ENCODE measurements around the gene RAPGEF6.
"Not testable (repeated sequence)": the region's sequence is repeated elsewhere in the genome, so short reads cannot be mapped to it uniquely, and the experiment has no call there.

Gene RAPGEF6

GRCh38 chr5:131387255-131387654, 247.8 kb downstream of the RAPGEF6 start:
- DNase-seq (ENCODE audit: low read depth, low spot score) = no peak

- DNase-seq (ENCODE audit: low read depth, low spot score) = no peak
Observed at GRCh38 chr5:131386779-131387178, 248.2 kb downstream of the RAPGEF6 start.

DNA sequence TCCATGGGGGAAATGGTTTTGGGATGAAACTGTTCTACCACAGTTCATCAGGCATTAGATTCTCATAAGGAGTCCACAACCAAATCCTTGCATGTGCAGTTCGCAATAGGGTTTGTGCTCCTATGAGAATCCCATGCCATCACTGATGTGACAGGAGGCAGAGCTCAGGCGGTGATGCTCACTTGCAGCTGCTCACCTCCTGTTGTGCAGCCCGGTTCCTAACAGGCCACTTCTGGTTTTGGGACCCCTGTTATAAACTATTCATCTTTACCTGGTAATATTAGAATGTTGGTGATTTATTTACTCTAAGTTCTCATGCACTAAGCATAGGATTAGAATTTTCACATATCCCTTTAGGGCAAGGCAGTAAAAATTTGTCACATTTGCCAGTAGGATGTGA, 248.9 kb downstream of the RAPGEF6 start:
- no peak for DNase-seq (ENCODE audit: low read depth, low spot score)

DNA sequence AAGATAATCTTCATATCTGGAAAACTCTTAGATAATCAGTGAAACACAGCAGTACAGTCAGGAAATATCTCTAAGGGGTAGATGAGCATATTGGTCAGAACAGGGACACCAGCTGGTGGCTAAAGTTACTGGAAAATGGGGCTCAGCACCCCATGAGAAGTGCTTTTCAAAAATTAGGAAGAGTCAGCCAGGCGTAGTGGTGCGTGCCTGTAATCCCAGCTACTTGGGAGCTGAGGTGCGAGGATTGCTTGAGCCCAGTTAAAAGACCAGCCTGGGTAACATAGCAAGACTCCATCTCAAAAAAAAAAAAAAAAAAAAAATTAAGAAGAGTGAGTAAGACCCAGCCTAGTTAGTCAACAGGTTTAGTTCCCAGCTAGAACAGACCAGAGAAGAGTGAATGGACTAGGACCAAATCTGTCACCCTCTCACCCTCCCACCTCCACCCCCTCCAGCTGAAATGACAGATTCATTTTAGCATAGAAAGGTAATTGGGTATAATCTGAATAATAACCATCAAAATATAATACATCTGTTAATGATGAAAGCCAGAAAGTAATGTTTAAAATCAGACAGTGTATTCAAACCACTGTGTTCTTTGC, 250.3 kb downstream of the RAPGEF6 start:
- DNase-seq (ENCODE audit: low read depth, low spot score) = no peak

DNA sequence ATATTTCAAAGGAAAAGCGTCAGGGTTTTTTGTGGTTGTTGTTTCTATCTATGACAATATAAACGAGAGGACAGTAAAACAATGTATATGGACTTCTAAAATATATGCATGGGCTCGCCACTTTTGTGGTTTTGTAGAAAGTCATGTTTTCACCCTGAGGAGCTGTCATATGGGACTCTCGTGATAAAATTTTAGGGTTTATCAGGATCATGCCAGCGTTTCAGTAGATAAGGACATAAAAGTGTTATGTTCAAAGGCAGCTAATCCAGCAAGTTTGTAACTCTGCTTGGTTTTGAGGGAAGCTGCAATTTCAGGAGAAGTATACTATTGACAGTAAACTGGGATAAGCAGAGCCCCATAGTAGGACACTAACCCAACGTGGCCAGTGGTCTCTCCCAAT, 250.9 kb downstream of the RAPGEF6 start:
- no peak for DNase-seq (ENCODE audit: low read depth, low spot score)

DNA sequence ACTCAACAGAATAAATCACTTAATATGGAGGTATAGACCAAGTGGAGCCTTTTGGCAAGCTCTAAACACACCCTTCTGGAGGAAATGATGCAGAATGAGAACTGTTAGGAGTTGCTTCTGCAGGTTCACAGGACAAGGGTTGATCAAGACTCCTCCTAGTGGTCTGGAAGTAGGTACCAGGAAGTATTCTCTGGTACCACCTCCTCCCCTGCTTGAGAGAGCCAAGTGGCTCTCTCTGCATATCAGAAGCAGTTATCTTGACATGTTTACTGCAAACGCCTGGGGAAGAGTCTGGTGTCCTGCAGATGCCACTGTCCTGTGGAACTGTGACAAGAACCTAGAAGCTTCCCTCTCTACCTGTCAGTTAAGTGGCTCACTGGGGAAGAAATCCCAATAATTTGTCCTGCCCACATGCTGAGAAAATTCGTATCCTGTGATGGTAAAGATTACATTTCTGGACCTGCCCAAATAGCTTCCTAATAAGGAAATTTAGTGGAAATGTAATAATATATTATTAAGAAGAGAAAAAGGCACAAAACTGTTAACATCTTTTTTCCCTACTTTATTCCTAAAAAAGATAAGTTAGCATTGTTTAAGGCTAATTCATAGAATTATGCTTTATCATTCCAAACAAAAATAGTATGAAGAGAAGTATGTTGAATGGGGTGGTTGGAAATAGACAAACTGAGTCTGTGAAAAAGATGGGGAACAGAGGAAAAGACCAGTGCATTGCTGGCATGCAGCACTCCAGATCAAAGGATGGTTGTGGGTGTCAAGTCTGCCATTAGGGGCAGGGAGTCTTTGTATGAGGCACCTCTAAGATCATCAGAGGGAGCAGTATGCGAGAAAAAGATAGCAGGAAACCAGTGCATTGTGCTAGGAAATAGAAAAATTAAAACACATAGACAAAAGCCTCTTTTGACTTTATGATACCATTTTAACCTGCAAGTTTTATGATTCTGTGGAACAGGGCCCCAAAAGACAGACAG, 252.3 kb downstream of the RAPGEF6 start:
- DNase-seq (ENCODE audit: low read depth, low spot score) = no peak

- no peak for DNase-seq (ENCODE audit: low read depth, low spot score)
Observed at GRCh38 chr5:131381777-131382176, 253.3 kb downstream of the RAPGEF6 start.

DNA sequence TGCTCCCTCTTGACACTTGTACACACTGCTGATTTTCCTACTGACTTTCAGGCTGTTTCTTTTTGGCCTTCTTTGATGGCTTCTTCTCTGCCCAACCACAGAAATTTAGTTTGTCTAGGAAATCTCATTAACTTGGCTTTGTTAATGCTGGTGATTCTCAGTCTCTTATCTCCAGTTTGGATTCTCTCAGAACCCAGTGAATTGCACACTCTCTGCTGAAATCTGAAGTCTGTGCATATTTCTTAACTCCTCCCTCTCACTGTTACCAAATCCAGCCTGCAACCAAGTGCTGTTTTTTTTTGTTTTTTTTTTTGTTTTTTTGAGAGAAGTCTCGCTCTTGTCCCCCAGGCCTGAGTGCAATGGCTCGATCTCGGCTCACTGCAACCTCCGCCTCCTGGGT, 254.0 kb downstream of the RAPGEF6 start:
- no peak for DNase-seq (ENCODE audit: low read depth, low spot score)

DNA sequence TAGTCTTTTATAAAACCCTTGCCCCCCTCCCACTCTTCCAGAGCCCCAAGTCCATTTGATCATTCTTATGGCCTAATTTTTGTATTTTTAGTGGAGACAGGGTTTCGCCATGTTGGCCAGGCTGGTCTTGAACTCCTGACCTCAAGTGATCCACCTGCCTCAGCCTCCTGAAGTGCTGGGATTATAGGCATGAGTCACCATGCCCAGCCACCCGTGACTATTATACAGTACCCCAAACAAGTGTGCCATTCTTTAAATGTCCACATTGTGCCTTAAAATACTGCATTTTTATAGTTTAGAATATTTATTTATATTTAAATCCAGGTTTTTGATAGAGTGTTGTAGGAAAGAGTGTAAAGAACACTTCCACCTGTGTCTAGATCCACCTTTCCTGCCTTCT, 254.8 kb downstream of the RAPGEF6 start:
- DNase-seq (ENCODE audit: low read depth, low spot score) = not testable (repeated sequence)

DNA sequence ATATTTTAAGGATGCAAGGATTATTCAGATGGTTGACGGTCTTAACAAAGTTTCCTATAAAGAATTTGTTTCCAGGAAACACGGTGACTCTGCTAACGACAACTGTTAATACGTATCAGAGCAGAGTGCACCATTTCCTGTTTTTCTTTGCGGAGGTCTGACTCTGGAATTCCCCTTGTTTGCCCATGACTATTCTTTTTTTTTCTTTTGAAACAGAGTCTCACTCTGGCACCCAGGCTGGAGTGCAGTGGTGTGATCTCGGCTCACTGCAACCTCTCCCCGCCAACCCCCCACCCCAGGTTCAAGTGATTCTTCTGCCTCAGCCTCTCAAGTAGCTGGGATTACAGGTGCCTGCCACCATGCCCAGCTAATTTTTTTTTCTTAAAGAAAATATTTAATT, 255.3 kb downstream of the RAPGEF6 start:
- no peak for DNase-seq (ENCODE audit: low read depth, low spot score)

GRCh38 chr5:131378721-131379541, 256.1 kb downstream of the RAPGEF6 start:
- no peak for DNase-seq (ENCODE audit: low read depth, low spot score)

DNA sequence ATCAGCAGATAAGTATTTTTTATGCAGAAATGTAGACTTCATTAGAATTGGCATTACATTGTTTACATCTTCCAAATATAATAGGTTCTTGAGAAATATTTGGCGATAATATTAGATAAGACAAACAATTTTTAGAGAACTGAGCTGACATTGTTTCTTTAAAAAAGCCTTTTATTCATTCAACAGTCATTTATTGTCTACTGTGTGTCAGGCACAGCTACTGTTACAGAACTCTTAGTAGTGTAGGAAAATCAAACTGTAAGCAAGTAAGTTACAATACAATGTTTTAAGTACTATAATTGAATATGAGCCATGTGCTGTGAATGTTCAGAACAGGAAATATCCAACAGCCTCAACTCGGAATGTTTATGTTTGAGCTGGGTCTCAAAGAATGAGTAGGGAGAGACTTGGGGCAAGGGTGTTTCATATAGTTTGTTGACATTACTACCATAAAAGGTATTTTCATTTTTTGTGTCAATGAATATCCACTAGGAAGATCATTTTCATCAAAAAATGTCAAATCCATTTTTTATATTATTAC, 257.2 kb downstream of the RAPGEF6 start:
- DNase-seq (ENCODE audit: low read depth, low spot score) = no peak

DNA sequence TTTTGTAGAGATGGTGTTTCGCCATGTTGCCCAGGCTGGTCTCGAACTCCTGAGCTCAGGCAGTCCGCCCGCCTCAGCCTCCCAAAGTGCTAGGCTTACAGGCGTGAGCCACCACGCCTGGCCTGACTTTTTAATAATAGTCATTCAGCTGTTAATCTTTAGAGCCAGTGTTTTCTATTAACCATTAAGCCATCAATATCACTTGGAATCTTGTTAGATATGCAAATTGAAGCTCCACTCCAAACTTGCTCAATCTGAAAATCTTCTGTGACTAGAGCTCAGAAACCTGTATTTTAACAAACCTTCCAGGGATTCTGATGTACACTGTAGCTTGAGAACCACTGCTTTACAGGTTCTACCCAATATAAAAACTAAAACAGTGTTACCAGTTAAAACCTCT, 257.7 kb downstream of the RAPGEF6 start:
- DNase-seq (ENCODE audit: low read depth, low spot score) = no peak

DNA sequence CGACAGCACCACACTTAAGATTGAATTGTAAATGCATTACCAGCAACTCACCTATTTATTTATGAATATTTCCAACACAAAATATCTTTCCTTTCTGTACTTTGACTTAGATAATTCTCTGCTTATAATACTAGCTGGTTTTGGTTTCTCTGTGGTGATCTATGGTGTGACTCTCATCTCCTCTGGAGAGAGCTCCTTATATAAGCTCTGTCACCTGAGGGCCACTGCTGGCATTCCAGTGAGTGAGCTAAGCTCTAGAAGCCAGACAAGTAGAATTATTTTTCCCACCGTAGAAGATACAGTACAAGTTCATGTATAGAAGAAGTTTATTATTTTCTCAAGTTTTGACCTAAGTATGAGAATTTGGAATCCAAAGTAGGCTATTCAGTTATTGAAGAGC, 259.7 kb downstream of the RAPGEF6 start:
- DNase-seq (ENCODE audit: low read depth, low spot score) = no peak

Measured in smooth muscle cell of the brain vasculature (primary cell).